IMR-90 (cell line): ENCODE data around the gene SLC35F1. TPM values are rescaled to one million over a fixed set of nuclear protein-coding genes. Genes with fewer than 3 reads are reported as not detected.

Source experiments
- ATAC-seq: fragments of 200-7000 bp; cut with Tn5 transposase; 2 replicates; pipeline ENCODE4 v1.9.1; 2020; ENCODE audit warnings: low read depth, mild to moderate bottlenecking, moderate library complexity
- BruUV-seq: library from RNA; stranded (reverse); fragments of 400-500 nt; replicated peaks from 2 replicates; lab custom pipeline; 2021; lab: Mats Ljungman, UMichigan
- CTCF ChIA-PET: fragments of 300-600 bp; formaldehyde crosslinking; extraction: SDS; loops from one replicate; lab custom pipeline; 2021; ENCODE audit warnings: antibody characterized with exemption; lab: Yijun Ruan, JAX
- POLR2A ChIA-PET: fragments of 300-600 bp; sonication (Branson Sonifier 250); formaldehyde crosslinking; loops from one replicate; lab custom pipeline; 2022; ENCODE audit warnings: antibody characterized with exemption; ENCODE audit not compliant: unreplicated experiment; lab: Charles Lee
- DNase-seq: peaks from one replicate; pipeline ENCODE4 v3.0.0; 2013
- H2AFZ ChIP-seq: replicated peaks from 2 replicates; pipeline ENCODE3; 2013; ENCODE audit warnings: low read length, mild to moderate bottlenecking; ENCODE audit not compliant: poor library complexity
- H2AK5ac ChIP-seq: 2 replicates; pipeline ENCODE4 v1.6.1; 2013; ENCODE audit warnings: low read depth, low read length, inconsistent platforms
- H2AK9ac ChIP-seq: replicated peaks from 2 replicates; pipeline ENCODE3; 2013; ENCODE audit warnings: mild to moderate bottlenecking, low read depth, low read length, moderate library complexity; ENCODE audit not compliant: poor library complexity
- H2BK120ac ChIP-seq: 2 replicates; pipeline ENCODE4 v1.6.1; 2013; ENCODE audit warnings: low read depth, low read length, inconsistent platforms
- H2BK15ac ChIP-seq: 3 replicates; pipeline ENCODE4 v1.6.1; 2013; ENCODE audit warnings: low read depth, low read length, inconsistent platforms
- H2BK20ac ChIP-seq: 2 replicates; pipeline ENCODE4 v1.6.1; 2013; ENCODE audit warnings: low read depth, mild to moderate bottlenecking, inconsistent platforms, low read length, moderate library complexity
- H2BK5ac ChIP-seq: 2 replicates; pipeline ENCODE4 v1.6.1; 2013; ENCODE audit warnings: mild to moderate bottlenecking, low read depth, low read length, inconsistent platforms; ENCODE audit not compliant: poor library complexity, severe bottlenecking
- H3K14ac ChIP-seq: replicated peaks from 2 replicates; pipeline ENCODE4 v1.6.1; 2013; ENCODE audit warnings: low read depth, low read length, inconsistent platforms
- H3K18ac ChIP-seq: 2 replicates; pipeline ENCODE4 v1.6.1; 2013; ENCODE audit warnings: low read depth, low read length, control low read depth
- H3K23ac ChIP-seq: 2 replicates; pipeline ENCODE4 v1.6.1; 2013; ENCODE audit warnings: low read depth, low read length, inconsistent platforms
- H3K27ac ChIP-seq: 2 replicates; pipeline ENCODE4 v1.5.1; 2013; ENCODE audit warnings: mild to moderate bottlenecking, control low read depth, low read length; ENCODE audit not compliant: insufficient read depth
- H3K27me3 ChIP-seq: 2 replicates; pipeline ENCODE4 v1.6.1; 2013; ENCODE audit warnings: low read length; ENCODE audit not compliant: control insufficient read depth, insufficient read depth
- H3K36me3 ChIP-seq: 2 replicates; pipeline ENCODE4 v1.6.1; 2013; ENCODE audit warnings: low read length, mixed read lengths; ENCODE audit not compliant: control insufficient read depth, insufficient read depth
- H3K4ac ChIP-seq: 2 replicates; pipeline ENCODE4 v1.6.1; 2013; ENCODE audit warnings: low read depth, low read length, inconsistent platforms
- H3K4me1 ChIP-seq: 2 replicates; pipeline ENCODE4 v1.6.1; 2013; ENCODE audit warnings: low read length, mixed read lengths; ENCODE audit not compliant: control insufficient read depth, insufficient read depth
- H3K4me2 ChIP-seq: 2 replicates; pipeline ENCODE4 v1.6.1; 2013; ENCODE audit warnings: low read depth, mild to moderate bottlenecking, control low read depth, low read length, moderate library complexity
- H3K4me3 ChIP-seq: 2 replicates; pipeline ENCODE4 v1.5.1; 2013; ENCODE audit warnings: low read depth, mild to moderate bottlenecking, control low read depth, low read length, moderate library complexity; ENCODE audit not compliant: insufficient read depth
- H3K56ac ChIP-seq: 2 replicates; pipeline ENCODE4 v1.6.1; 2013; ENCODE audit warnings: low read length, inconsistent platforms; ENCODE audit not compliant: insufficient read depth; ENCODE audit errors: extremely low read depth
- H3K79me1 ChIP-seq, 2 experiments: 2 replicates each; pipeline ENCODE4 v1.6.1; 2013; ENCODE audit warnings: low read length in 2 of 2, inconsistent platforms in 1 of 2, low read depth in 1 of 2
- H3K9ac ChIP-seq: 2 replicates; pipeline ENCODE4 v1.6.1; 2013; ENCODE audit warnings: low read depth, low read length, control low read depth
- H3K9me1 ChIP-seq: 2 replicates; pipeline ENCODE4 v1.6.1; 2013; ENCODE audit warnings: low read length, inconsistent platforms; ENCODE audit not compliant: insufficient read depth
- H3K9me3 ChIP-seq: 2 replicates; pipeline ENCODE4 v1.6.1; 2013; ENCODE audit warnings: low read length; ENCODE audit not compliant: control insufficient read depth, insufficient read depth
- H4K20me1 ChIP-seq: 2 replicates; pipeline ENCODE4 v1.6.1; 2013; ENCODE audit warnings: low read length, inconsistent platforms; ENCODE audit not compliant: insufficient read depth
- H4K5ac ChIP-seq: 2 replicates; pipeline ENCODE4 v1.6.1; 2013; ENCODE audit warnings: mild to moderate bottlenecking, low read depth, low read length, control low read depth
- H4K8ac ChIP-seq, 2 experiments: 2 replicates each; pipeline ENCODE4 v1.6.1; 2013; ENCODE audit warnings: low read depth in 2 of 2, low read length in 2 of 2, control low read depth in 1 of 2, inconsistent platforms in 1 of 2
- H4K91ac ChIP-seq: 2 replicates; pipeline ENCODE4 v1.6.1; 2013; ENCODE audit warnings: low read depth, low read length, inconsistent platforms; ENCODE audit not compliant: insufficient read depth
- FOS ChIP-seq: fragments of 150-350 bp; IDR thresholded peaks from 2 replicates; pipeline ENCODE4 v1.6.1; 2016; ENCODE audit warnings: low read depth, low read length
- MAFK ChIP-seq: IDR thresholded peaks from 2 replicates; pipeline ENCODE4 v1.6.1; 2012; ENCODE audit warnings: low read depth, low read length, improper control_type of control experiment
- MXI1 ChIP-seq: IDR thresholded peaks from 2 replicates; pipeline ENCODE4 v1.6.1; 2012; ENCODE audit warnings: low read depth, mild to moderate bottlenecking, low read length, moderate library complexity, borderline replicate concordance
- POLR2A ChIP-seq: IDR thresholded peaks from 2 replicates; pipeline ENCODE4 v1.6.1; 2012; ENCODE audit warnings: mild to moderate bottlenecking, low read depth, low read length
- RCOR1 ChIP-seq: IDR thresholded peaks from 2 replicates; pipeline ENCODE4 v1.6.1; 2012; ENCODE audit warnings: mild to moderate bottlenecking, low read length, improper control_type of control experiment; ENCODE audit not compliant: insufficient replicate concordance
- RFX5 ChIP-seq: IDR thresholded peaks from 2 replicates; pipeline ENCODE4 v1.8.0; 2012; ENCODE audit warnings: low read depth, mild to moderate bottlenecking, low read length, moderate library complexity
- SMC3 ChIP-seq: fragments of 150-350 bp; IDR thresholded peaks from 2 replicates; pipeline ENCODE4 v1.6.1; 2016; ENCODE audit warnings: low read depth, mild to moderate bottlenecking, antibody characterized with exemption, low read length, moderate library complexity
- WGBS, 2 experiments: methylation state at CpG; one replicate each; pipeline versions ENCODE4 v1.1.5 to v1.1.7; 2013; ENCODE audit warnings: missing lambda C conversion rate in 2 of 2; ENCODE audit not compliant: insufficient read length in 1 of 2; ENCODE audit errors: extremely low coverage in 2 of 2; 5-methylcytosine and 5-hydroxymethylcytosine counted together
- dilution Hi-C: fragments of 300-500 bp; cut with HindIII; formaldehyde crosslinking; loops from one replicate; pipeline ENCODE4 v1.14.3; 2018; ENCODE audit warnings: low sequenced_read_pairs; ENCODE audit not compliant: unreplicated experiment
- in situ Hi-C: fragments of 300-500 bp; cut with MboI; formaldehyde crosslinking; loops from 3 replicates; pipeline ENCODE4 v1.14.3; 2019; ENCODE audit warnings: low sequenced_read_pairs, inconsistent platforms, mixed read lengths
- intact Hi-C: fragments of 100-400 bp; cut with micrococcal nuclease; formaldehyde crosslinking; loops from 2 replicates; pipeline ENCODE4 v1.10.0; 2022
- polyA plus RNA-seq, 3 experiments: library from polyadenylated mRNA; depleted of rRNA; stranded (reverse); fragments of >200 nt; gene quantifications; 2 replicates each; pipeline ENCODE4 v1.2.3, GENCODE V29; 2012; ENCODE audit warnings: low replicate concordance in 1 of 3
- total RNA-seq: library from RNA; depleted of rRNA; stranded (reverse); fragments of >200 nt; gene quantifications from 2 replicates; pipeline ENCODE4 v1.2.3, GENCODE V29; 2012
- TF ChIP-seq, protein P1 (sequence below): fragments of 150-350 bp; IDR thresholded peaks from 2 replicates; pipeline ENCODE4 v1.6.1; 2016; ENCODE audit warnings: low read depth, mild to moderate bottlenecking, low read length, moderate library complexity, borderline replicate concordance

The SLC35F1 gene
- total and polyA plus RNA-seq, 2 of the 4 experiments (the other 2 are of a cell fraction), result not detected

DNA sequence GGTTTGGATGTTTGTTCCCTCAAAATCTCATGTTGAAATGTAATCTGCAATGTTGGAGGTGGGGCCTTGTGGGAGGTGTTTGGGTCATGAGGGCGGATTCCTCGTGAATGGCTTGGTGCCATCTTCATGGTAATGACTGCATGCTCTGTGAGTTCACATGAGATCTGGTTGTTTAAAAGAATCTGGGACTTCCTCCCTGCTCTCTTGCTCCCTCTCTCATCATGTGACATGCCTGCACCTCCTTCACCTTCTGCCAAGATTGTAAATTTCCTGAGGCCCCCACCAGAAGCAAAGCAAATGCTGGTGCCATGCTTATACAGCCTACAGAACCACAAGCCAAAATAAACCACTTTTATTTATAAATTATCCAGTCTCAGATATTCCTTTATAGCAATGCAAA lies 390.8 kb downstream of the SLC35F1 start:
- Histone ChIP-seq H4K20me1 (no peaks in the 10 kb centered on the region), H4K91ac (no peak overlapping the region), H3K9me1 (0 out of 2 replicates have a peak, but pooled peaks cover 3% of the 10 kb centered on the region), H3K14ac (no peak overlapping the region), H2AK5ac (peak overlapping the region; percentile 40; the same call in 1 of the 2 replicates), H2BK120ac (peak overlapping the region; percentile 20; the same call in 1 of the 2 replicates), H3K4ac (0 out of 2 replicates have a peak overlapping the region, but pooled peaks have one; percentile 3), H3K4me2 (no peak overlapping the region), H4K5ac (peak overlapping the region; percentile 29; the same call in 1 of the 2 replicates), H3K18ac (peak overlapping the region; percentile 82), H4K8ac (no peak overlapping the region), H2AFZ (no peak overlapping the region), H3K79me1 (no peaks in the 10 kb centered on the region), H3K4me1 (peaks cover 11% of the 10 kb centered on the region), H3K4me3 (no peak overlapping the region), H3K23ac (no peak overlapping the region), H3K27ac (peak overlapping the region; percentile 45; the same call in 1 of the 2 replicates), H2BK15ac (no peak overlapping the region), H3K36me3 (no peaks in the 10 kb centered on the region), H2BK5ac (no peak overlapping the region), H2BK20ac (peak overlapping the region; percentile 64), H2AK9ac (no peak overlapping the region), H3K9me3 (no peaks in the 10 kb centered on the region), H3K27me3 (no peaks in the 10 kb centered on the region), H3K9ac (no peak overlapping the region), H3K56ac (no peak overlapping the region)
- TF ChIP-seq MAFK (no peak), POLR2A (no peak), FOS (no peak), MXI1 (no peak), RCOR1 (no peak), RFX5 (no peak), SMC3 (no peak)
- TF ChIP-seq, protein P1, sequence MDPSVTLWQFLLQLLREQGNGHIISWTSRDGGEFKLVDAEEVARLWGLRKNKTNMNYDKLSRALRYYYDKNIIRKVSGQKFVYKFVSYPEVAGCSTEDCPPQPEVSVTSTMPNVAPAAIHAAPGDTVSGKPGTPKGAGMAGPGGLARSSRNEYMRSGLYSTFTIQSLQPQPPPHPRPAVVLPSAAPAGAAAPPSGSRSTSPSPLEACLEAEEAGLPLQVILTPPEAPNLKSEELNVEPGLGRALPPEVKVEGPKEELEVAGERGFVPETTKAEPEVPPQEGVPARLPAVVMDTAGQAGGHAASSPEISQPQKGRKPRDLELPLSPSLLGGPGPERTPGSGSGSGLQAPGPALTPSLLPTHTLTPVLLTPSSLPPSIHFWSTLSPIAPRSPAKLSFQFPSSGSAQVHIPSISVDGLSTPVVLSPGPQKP, result no peak
- no TSS peak for BruUV-seq
- dilution Hi-C loops (no loop called here), in situ Hi-C loops (no loop called here), intact Hi-C loops (no loop called here)
- no CpG with 5 or more reads among the region's 2 CpGs for WGBS, 2 experiments
- POLR2A ChIA-PET, result no interaction called here
- DNase-seq (no peak), ATAC-seq (no peak)
- CTCF ChIA-PET, result no interaction called here
